Glutamatergic neuron (in vitro differentiated cells): ENCODE measurements around the gene PTPRJ. TPM values are rescaled to one million over a fixed set of nuclear protein-coding genes. Genes with fewer than 3 reads are reported as not detected.

Experiments
- DNase-seq: peaks from one replicate; pipeline ENCODE4 v3.0.0; 2022
- H3K27ac Mint-ChIP-seq: one replicate; pipeline ENCODE4 v1.8.0; 2020; ENCODE audit warnings: mild to moderate bottlenecking, mixed read lengths, inconsistent platforms; ENCODE audit not compliant: unreplicated experiment
- H3K27me3 Mint-ChIP-seq: one replicate; pipeline ENCODE4 v1.8.0; 2020; ENCODE audit warnings: mild to moderate bottlenecking, moderate library complexity, mixed read lengths, inconsistent platforms; ENCODE audit not compliant: unreplicated experiment
- H3K36me3 Mint-ChIP-seq: one replicate; pipeline ENCODE4 v1.8.0; 2020; ENCODE audit warnings: mild to moderate bottlenecking, mixed read lengths, inconsistent platforms; ENCODE audit not compliant: unreplicated experiment
- H3K4me1 Mint-ChIP-seq: one replicate; pipeline ENCODE4 v1.8.0; 2020; ENCODE audit warnings: mild to moderate bottlenecking, low read depth, mixed read lengths, inconsistent platforms; ENCODE audit not compliant: unreplicated experiment
- H3K4me3 Mint-ChIP-seq: one replicate; pipeline ENCODE4 v1.8.0; 2020; ENCODE audit warnings: mild to moderate bottlenecking, mixed read lengths, inconsistent platforms; ENCODE audit not compliant: unreplicated experiment
- H3K9me3 Mint-ChIP-seq: one replicate; pipeline ENCODE4 v1.8.0; 2020; ENCODE audit warnings: mild to moderate bottlenecking, moderate library complexity, mixed read lengths, inconsistent platforms; ENCODE audit not compliant: unreplicated experiment
- CTCF ChIP-seq: fragments of 200-600 bp; sonication (generic); IDR thresholded peaks from one replicate; pipeline ENCODE4 v1.5.0; 2021; ENCODE audit not compliant: partially characterized antibody, unreplicated experiment
- total RNA-seq: library from RNA; stranded (reverse); fragmentation: NEBNext Ultra II Directional; extraction: Animal tissue kit (Norgen Biotek cat#: 25700); gene quantifications from one replicate; pipeline ENCODE4 v1.2.1, GENCODE V29; 2021; ENCODE audit not compliant: unreplicated experiment

Gene PTPRJ
- total RNA-seq, 1 donor from 2014 or later: 2.4 TPM

- H3K4me3 Mint-ChIP-seq: no peak overlapping the region
- no peaks in the 10 kb centered on the region for H3K9me3 Mint-ChIP-seq
- no peak overlapping the region for H3K27ac Mint-ChIP-seq
Observed at GRCh38 chr11:48161951-48162884, 181.9 kb downstream of the PTPRJ start.

GRCh38 chr11:48162885-48163268 is 182.5 kb downstream of the PTPRJ start:
- Mint-ChIP-seq H3K9me3 (no peaks in the 10 kb centered on the region), H3K27ac (no peak overlapping the region), H3K27me3 (peaks cover 2% of the 10 kb centered on the region), H3K36me3 (no peaks in the 10 kb centered on the region), H3K4me3 (no peak overlapping the region), H3K4me1 (no peaks in the 10 kb centered on the region)
- no peak for TF ChIP-seq CTCF
- no peak for DNase-seq

More at GRCh38 chr11:48161951-48162884, 181.9 kb downstream of the PTPRJ start:
- peaks cover 2% of the 10 kb centered on the region for H3K27me3 Mint-ChIP-seq
- DNase-seq: no peak
- no peaks in the 10 kb centered on the region for H3K4me1 Mint-ChIP-seq
- no peaks in the 10 kb centered on the region for H3K36me3 Mint-ChIP-seq
- TF ChIP-seq CTCF: no peak

GRCh38 chr11:48163360-48164100 is 183.2 kb downstream of the PTPRJ start:
- no peak overlapping the region for H3K4me3 Mint-ChIP-seq
- no peaks in the 10 kb centered on the region for H3K36me3 Mint-ChIP-seq
- H3K4me1 Mint-ChIP-seq: no peaks in the 10 kb centered on the region
- DNase-seq: no peak
- no peaks in the 10 kb centered on the region for H3K9me3 Mint-ChIP-seq
- TF ChIP-seq CTCF: no peak
- peaks cover 2% of the 10 kb centered on the region for H3K27me3 Mint-ChIP-seq
- H3K27ac Mint-ChIP-seq: no peak overlapping the region

GRCh38 chr11:48164836-48165235 is 184.5 kb downstream of the PTPRJ start:
- H3K4me1 Mint-ChIP-seq: peaks cover 3% of the 10 kb centered on the region
- no peaks in the 10 kb centered on the region for H3K27me3 Mint-ChIP-seq
- no peak for TF ChIP-seq CTCF
- peaks cover 2% of the 10 kb centered on the region for H3K9me3 Mint-ChIP-seq
- H3K36me3 Mint-ChIP-seq: no peaks in the 10 kb centered on the region
- no peak overlapping the region for H3K4me3 Mint-ChIP-seq
- no peak overlapping the region for H3K27ac Mint-ChIP-seq
- no peak for DNase-seq
